GM23338 (cell line): ENCODE measurements around the gene CHRDL1.

Experiments used
- CREB1 ChIP-seq: fragments of 250-450 bp; sonication (Bioruptor Pico); IDR thresholded peaks from 2 replicates; pipeline ENCODE4 v1.5.0; 2020; ENCODE audit warnings: low read depth, mild to moderate bottlenecking, moderate library complexity
- CTCF ChIP-seq, 2 experiments: fragments of 200-600 bp in 1 of 2; sonication (generic) in 1 of 2; conservative IDR thresholded peaks; 2 replicates each; pipeline versions ENCODE4 v1.5.1 to v1.6.1; 2016 to 2017; ENCODE audit warnings: antibody characterized with exemption in 2 of 2, low read depth in 2 of 2, mild to moderate bottlenecking in 2 of 2, moderate library complexity in 1 of 2
- EZH2 ChIP-seq: fragments of 200-600 bp; sonication (generic); IDR thresholded peaks from one replicate; pipeline ENCODE4 v1.8.0; 2017; ENCODE audit warnings: antibody characterized with exemption, mild to moderate bottlenecking, low read depth; ENCODE audit not compliant: unreplicated experiment
- EZH2phosphoT487 ChIP-seq: fragments of 200-600 bp; sonication (generic); IDR thresholded peaks from one replicate; pipeline ENCODE4 v1.8.1; 2018; ENCODE audit warnings: antibody characterized with exemption; ENCODE audit not compliant: unreplicated experiment
- JUNB ChIP-seq: IDR thresholded peaks from one replicate; pipeline ENCODE4 v1.6.1; 2016; ENCODE audit warnings: antibody characterized with exemption; ENCODE audit not compliant: unreplicated experiment
- NANOG ChIP-seq: IDR thresholded peaks from 2 replicates; pipeline ENCODE4 v1.6.1; 2016; ENCODE audit warnings: antibody characterized with exemption, borderline replicate concordance
- POLR2AphosphoS5 ChIP-seq: IDR thresholded peaks from 2 replicates; pipeline ENCODE4 v1.6.1; 2016; ENCODE audit warnings: antibody characterized with exemption, low read depth
- REST ChIP-seq: IDR thresholded peaks from one replicate; pipeline ENCODE4 v1.6.1; 2018; ENCODE audit warnings: antibody characterized with exemption; ENCODE audit not compliant: unreplicated experiment
- STAT1 ChIP-seq: IDR thresholded peaks from one replicate; pipeline ENCODE4 v1.6.1; 2016; ENCODE audit warnings: antibody characterized with exemption; ENCODE audit not compliant: unreplicated experiment
- TF ChIP-seq, protein P1 (sequence below): IDR thresholded peaks from 2 replicates; pipeline ENCODE4 v1.6.1; 2016; ENCODE audit warnings: antibody characterized with exemption

DNA sequence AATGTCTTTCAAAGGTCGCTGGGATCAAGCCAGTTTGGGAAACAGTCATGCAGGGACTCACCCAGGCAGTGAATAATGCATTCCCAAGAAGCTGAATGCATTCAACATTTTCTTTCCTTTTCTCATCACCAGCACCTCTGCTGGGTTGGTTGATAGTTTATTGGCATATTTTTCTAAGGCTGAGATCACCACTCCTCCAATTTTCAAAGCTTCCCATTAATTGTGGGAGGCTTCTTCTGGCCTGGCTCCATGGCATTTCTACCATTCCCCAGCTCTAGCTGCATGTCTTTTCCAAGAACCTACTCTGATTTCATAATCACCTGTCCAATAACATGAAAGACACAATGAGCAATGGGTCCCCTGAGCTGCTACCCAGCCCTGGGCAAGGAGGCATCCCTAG is 35.8 kb downstream of the CHRDL1 start:
- TF ChIP-seq CTCF (conservative IDR thresholded peaks at IDR 0.05; ENCODE audit: low read depth in 2 of 2) (no peak), EZH2 (no peak), POLR2AphosphoS5 (no peak), JUNB (no peak), REST (no peak), CREB1 (CRISPR knock-in tag) (no peak), EZH2phosphoT487 (no peak), NANOG (no peak), STAT1 (no peak)
- TF ChIP-seq, protein P1, sequence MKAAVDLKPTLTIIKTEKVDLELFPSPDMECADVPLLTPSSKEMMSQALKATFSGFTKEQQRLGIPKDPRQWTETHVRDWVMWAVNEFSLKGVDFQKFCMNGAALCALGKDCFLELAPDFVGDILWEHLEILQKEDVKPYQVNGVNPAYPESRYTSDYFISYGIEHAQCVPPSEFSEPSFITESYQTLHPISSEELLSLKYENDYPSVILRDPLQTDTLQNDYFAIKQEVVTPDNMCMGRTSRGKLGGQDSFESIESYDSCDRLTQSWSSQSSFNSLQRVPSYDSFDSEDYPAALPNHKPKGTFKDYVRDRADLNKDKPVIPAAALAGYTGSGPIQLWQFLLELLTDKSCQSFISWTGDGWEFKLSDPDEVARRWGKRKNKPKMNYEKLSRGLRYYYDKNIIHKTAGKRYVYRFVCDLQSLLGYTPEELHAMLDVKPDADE: no peak
